Measurements from ENCODE around the gene LCORL. TPM values are rescaled to one million over a fixed set of nuclear protein-coding genes. Genes with fewer than 3 reads are reported as not detected.
"Not testable (repeated sequence)": the region's sequence is repeated elsewhere in the genome, so short reads cannot be mapped to it uniquely, and the experiment has no call there.

Gene LCORL
- total RNA-seq, 4 donors from 2014 or later: 20.6 to 103 (median 64.1) TPM

- TF ChIP-seq POLR2A (IDR thresholded peaks at IDR 0.05): no peak
- TF ChIP-seq, protein P1, sequence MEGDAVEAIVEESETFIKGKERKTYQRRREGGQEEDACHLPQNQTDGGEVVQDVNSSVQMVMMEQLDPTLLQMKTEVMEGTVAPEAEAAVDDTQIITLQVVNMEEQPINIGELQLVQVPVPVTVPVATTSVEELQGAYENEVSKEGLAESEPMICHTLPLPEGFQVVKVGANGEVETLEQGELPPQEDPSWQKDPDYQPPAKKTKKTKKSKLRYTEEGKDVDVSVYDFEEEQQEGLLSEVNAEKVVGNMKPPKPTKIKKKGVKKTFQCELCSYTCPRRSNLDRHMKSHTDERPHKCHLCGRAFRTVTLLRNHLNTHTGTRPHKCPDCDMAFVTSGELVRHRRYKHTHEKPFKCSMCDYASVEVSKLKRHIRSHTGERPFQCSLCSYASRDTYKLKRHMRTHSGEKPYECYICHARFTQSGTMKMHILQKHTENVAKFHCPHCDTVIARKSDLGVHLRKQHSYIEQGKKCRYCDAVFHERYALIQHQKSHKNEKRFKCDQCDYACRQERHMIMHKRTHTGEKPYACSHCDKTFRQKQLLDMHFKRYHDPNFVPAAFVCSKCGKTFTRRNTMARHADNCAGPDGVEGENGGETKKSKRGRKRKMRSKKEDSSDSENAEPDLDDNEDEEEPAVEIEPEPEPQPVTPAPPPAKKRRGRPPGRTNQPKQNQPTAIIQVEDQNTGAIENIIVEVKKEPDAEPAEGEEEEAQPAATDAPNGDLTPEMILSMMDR (IDR thresholded peaks at IDR 0.05): no peak
- H3K27me3 ChIP-seq: no peaks in the 10 kb centered on the region
- H3K4me3 ChIP-seq: no peak overlapping the region
- no peak overlapping the region for H3K27ac ChIP-seq
- no peaks in the 10 kb centered on the region for H3K4me1 ChIP-seq
- no peaks in the 10 kb centered on the region for H3K9me3 ChIP-seq
- H3K36me3 ChIP-seq: no peaks in the 10 kb centered on the region
- no peak for DNase-seq
These were observed 20.5 kb upstream of the LCORL start for GRCh38 chr4:18042012-18042411.

DNA sequence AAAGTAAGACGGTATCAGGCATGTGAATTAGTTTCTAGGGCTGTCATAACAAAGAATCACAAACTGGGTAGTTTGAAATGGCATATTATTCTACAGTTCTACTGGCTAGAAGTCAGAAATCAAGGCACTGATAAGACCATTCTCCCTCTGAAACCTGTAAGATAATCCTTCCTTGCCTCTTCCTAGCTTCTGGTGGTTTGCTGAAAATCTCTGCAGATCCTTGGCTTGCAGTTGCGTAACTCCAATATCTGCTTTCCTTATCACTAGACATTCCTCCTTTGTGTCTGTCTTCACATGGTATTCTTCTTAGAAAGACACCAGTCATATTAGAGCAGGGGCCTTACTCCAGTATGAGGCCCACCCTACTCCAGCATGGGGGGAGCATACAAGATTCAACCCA, 19.6 kb upstream of the LCORL start:
- no peak for DNase-seq
- H3K27me3 ChIP-seq: no peaks in the 10 kb centered on the region
- TF ChIP-seq, protein P1 (IDR thresholded peaks at IDR 0.05): no peak
- no peak for TF ChIP-seq POLR2A (IDR thresholded peaks at IDR 0.05)
- no peak overlapping the region for H3K27ac ChIP-seq
- no peak overlapping the region for H3K4me3 ChIP-seq
- H3K36me3 ChIP-seq: no peaks in the 10 kb centered on the region
- no peaks in the 10 kb centered on the region for H3K4me1 ChIP-seq
- no peaks in the 10 kb centered on the region for H3K9me3 ChIP-seq

DNA sequence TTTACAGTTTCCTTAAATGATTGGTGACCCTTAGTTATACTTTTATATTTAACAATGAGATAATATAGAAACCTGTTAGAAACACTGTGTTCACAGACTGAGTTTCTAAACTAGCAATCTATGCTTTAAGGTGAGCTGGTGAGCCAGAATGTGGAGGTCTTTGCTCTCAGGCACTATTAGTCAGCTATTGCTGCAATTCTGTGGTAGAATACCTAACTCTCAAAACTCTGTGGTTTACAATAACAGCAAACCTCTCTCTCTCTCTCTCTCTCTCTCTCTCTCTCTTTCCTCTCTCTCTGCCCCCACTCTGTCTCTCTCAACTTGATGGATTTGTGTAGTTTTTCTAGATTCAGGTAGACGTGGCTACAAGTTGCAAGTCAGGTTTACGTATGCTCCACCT, 17.6 kb upstream of the LCORL start:
- Histone ChIP-seq H3K4me3 (no peak overlapping the region), H3K4me1 (no peaks in the 10 kb centered on the region), H3K27me3 (no peaks in the 10 kb centered on the region), H3K27ac (no peak overlapping the region), H3K36me3 (no peaks in the 10 kb centered on the region), H3K9me3 (no peaks in the 10 kb centered on the region)
- TF ChIP-seq POLR2A (IDR thresholded peaks at IDR 0.05): no peak
- TF ChIP-seq, protein P1 (IDR thresholded peaks at IDR 0.05): no peak
- DNase-seq: no peak

DNA sequence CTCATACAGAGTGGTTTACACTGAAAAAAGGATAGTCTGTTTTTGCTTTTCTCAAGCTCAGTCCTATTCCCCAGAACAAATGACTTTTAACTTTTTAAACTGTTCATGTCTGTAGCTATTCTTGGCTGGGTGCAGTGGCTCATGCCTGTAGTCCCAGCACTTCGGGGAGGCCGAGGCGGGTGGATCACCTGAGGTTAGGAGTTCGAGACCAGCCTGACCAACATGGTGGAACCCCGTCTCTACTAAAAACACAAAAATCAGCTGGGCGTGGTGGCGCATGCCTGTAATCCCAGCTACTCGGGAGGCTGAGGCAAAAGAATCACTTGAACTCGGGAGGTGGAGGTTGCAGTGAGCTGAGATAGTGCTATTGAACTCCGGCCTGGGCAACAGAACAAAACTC, 14.8 kb upstream of the LCORL start:
- not testable (repeated sequence) for DNase-seq, H3K27me3 ChIP-seq, H3K27ac ChIP-seq, H3K36me3 ChIP-seq, H3K4me3 ChIP-seq, H3K4me1 ChIP-seq, H3K9me3 ChIP-seq

GRCh38 chr4:18034099-18034498, 12.5 kb upstream of the LCORL start:
- Histone ChIP-seq H3K4me3 (no peak overlapping the region), H3K4me1 (no peaks in the 10 kb centered on the region), H3K9me3 (no peaks in the 10 kb centered on the region), H3K36me3 (no peaks in the 10 kb centered on the region), H3K27ac (no peak overlapping the region), H3K27me3 (no peaks in the 10 kb centered on the region)
- TF ChIP-seq POLR2A (IDR thresholded peaks at IDR 0.05): no peak
- TF ChIP-seq, protein P1 (IDR thresholded peaks at IDR 0.05): no peak
- no peak for DNase-seq

DNA sequence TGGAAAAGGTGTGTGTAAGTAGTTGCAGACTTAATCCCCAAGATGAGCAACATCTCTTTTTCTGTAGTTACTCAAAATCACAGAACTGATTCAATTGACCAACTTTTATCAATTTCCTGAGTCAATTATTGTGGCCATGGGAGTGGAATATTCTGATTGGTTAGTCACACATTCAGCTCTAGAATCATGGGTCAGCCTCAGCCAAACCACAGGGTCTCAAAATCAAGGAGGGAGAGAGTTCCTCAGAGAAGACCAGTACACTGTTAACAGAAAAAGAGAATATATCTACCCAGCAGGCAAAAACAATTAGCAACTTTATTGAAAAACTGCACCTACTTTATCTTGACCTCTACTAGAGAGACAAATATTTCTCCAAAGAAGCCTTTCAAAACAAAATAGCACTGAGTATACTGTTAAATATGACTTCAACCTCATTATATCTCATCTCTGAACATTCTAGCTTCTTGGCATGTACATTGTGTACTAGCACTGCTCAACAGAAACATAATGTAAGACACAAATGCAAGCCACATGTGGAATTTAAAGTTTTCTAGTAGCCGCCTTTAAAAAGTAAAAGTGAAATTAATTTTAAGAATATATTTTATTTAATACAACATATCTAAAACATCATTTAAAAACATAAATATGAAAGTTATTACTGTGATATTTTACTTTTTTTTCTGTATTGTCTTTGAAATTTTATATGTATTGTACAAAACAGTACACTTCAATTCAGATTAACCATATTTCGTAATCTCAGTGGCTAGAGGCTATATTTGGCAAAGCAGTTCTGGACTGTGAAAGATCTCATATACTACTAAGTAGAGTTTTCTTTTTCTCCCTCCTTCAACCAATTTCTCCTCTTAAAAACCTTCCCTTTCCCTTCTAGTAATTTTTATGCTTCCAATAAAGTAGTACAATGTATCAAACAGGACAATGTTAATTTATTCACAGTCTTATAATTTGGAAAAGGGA, 11.8 kb upstream of the LCORL start:
- Histone ChIP-seq H3K27ac (no peak overlapping the region), H3K9me3 (no peaks in the 10 kb centered on the region), H3K4me3 (no peak overlapping the region), H3K27me3 (no peaks in the 10 kb centered on the region), H3K36me3 (no peaks in the 10 kb centered on the region), H3K4me1 (no peaks in the 10 kb centered on the region)
- DNase-seq: no peak
- TF ChIP-seq POLR2A (IDR thresholded peaks at IDR 0.05): no peak
- TF ChIP-seq, protein P1 (IDR thresholded peaks at IDR 0.05): no peak

All from Peyer's patch (tissue), 4 donors.